ENCODE results near the gene DCLK1.

- TF ChIP-seq ZNF274 (IDR thresholded peaks at IDR 0.05; ENCODE audit: low read depth, low read length) (no peak), CTCF (IDR thresholded peaks at IDR 0.05 in 2 of 3, conservative IDR thresholded peaks at IDR 0.05 in 1 of 3; ENCODE audit: borderline replicate concordance in 1 of 3, insufficient read depth in 1 of 3, low read depth in 2 of 3, low read length in 2 of 3) (no peak), EZH2 (IDR thresholded peaks at IDR 0.05) (no peak)
Observed at GRCh38 chr13:35851356-35851755, 279.8 kb downstream of the DCLK1 start.
